Mesodermal cell (in vitro differentiated cells): ENCODE measurements around the gene OAS1.
"Not testable (repeated sequence)": the region's sequence is repeated elsewhere in the genome, so short reads cannot be mapped to it uniquely, and the experiment has no call there.

Experiments
- H3K27ac ChIP-seq: 2 replicates; pipeline ENCODE4 v1.7.0; 2013; ENCODE audit warnings: mild to moderate bottlenecking, low read depth, low read length, moderate library complexity; ENCODE audit not compliant: severe bottlenecking
- H3K36me3 ChIP-seq: 2 replicates; pipeline ENCODE4 v1.7.1; 2013; ENCODE audit warnings: mild to moderate bottlenecking, low read length, moderate library complexity; ENCODE audit not compliant: control insufficient read depth, insufficient read depth
- H3K4me1 ChIP-seq: one replicate; pipeline ENCODE4 v1.7.1; 2013; ENCODE audit warnings: mild to moderate bottlenecking, low read length; ENCODE audit not compliant: insufficient read depth, control insufficient read depth, poor library complexity, severe bottlenecking
- H3K4me3 ChIP-seq: 2 replicates; pipeline ENCODE4 v1.7.0; 2013; ENCODE audit warnings: low read length, control low read depth, mild to moderate bottlenecking; ENCODE audit not compliant: insufficient read depth, poor library complexity, severe bottlenecking; ENCODE audit errors: extremely low read depth
- H3K9me3 ChIP-seq: 2 replicates; pipeline ENCODE4 v1.7.1; 2013; ENCODE audit warnings: mild to moderate bottlenecking, low read length, moderate library complexity; ENCODE audit not compliant: control insufficient read depth
- WGBS, 2 experiments: methylation state at CpG; one replicate each; pipeline ENCODE4 v1.1.5; 2013; ENCODE audit warnings: missing lambda C conversion rate in 2 of 2; ENCODE audit not compliant: insufficient coverage in 2 of 2; 5-methylcytosine and 5-hydroxymethylcytosine counted together

The OAS1 gene

DNA sequence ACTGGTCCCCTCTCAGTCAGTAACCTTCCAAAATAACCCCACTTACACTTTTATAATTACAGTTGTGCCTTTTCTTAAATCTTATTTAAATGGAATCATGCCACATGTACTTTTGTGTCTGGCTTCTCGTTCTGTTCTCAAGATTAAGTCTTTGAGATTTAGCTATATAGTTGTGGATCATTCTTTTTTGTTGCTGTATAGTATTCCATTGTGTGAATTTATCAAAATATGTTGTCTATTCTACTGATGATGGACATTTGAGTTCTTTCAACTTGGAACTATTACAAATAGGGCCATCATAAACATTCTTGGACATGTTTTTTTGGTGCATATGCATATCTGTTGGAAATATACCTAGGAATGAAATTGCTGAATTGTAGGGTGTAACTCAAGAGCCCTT lies 40.6 kb downstream of the OAS1 start:
- H3K9me3 ChIP-seq: no peaks in the 10 kb centered on the region
- 0% methylated on average over 1 of the region's 1 CpG; no CpG with 5 or more reads in 1 of the 2 experiments for WGBS, 2 experiments
- no peak overlapping the region for H3K27ac ChIP-seq
- no peak overlapping the region for H3K4me3 ChIP-seq
- no peaks in the 10 kb centered on the region for H3K4me1 ChIP-seq
- H3K36me3 ChIP-seq: no peaks in the 10 kb centered on the region

DNA sequence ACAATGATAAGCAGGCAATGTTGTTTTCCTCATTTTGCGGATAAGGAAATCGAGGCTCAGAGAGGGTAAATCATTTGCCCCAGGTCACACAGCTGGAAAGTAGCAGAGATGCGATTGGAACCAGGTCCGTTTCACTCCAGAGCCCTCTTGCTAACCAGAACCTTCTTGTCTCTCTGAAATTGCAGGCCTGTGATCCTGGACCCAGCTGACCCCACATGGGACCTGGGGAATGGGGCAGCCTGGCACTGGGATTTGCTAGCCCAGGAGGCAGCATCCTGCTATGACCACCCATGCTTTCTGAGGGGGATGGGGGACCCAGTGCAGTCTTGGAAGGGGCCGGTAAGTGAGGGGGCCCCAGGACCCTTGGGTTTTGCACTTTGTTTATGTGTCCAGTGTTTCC lies 41.0 kb downstream of the OAS1 start:
- no peak overlapping the region for H3K27ac ChIP-seq
- 91 to 94% methylated on average over 5 of the region's 5 CpGs for WGBS, 2 experiments

DNA sequence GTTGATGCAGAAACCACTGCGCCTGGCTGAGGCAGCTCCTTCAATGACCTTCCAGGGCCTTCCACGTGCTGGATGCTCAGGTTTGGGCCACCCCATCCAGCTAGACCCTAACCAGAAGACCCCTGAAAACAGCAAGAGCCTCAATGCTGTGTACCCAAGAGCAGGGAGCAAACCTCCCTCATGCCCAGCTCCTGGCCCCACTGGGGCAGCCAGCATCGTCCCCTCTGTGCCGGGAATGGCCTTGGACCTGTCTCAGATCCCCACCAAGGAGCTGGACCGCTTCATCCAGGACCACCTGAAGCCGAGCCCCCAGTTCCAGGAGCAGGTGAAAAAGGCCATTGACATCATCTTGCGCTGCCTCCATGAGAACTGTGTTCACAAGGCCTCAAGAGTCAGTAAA lies 42.0 kb downstream of the OAS1 start:
- H3K4me1 ChIP-seq: no peaks in the 10 kb centered on the region
- 89 to 95% methylated on average over 7 of the region's 7 CpGs for WGBS, 2 experiments
- H3K4me3 ChIP-seq: no peak overlapping the region
- no peak overlapping the region for H3K27ac ChIP-seq
- no peaks in the 10 kb centered on the region for H3K36me3 ChIP-seq
- no peaks in the 10 kb centered on the region for H3K9me3 ChIP-seq

More for the DNA sequence above, 41.0 kb downstream of the OAS1 start:
- Histone ChIP-seq H3K9me3 (no peaks in the 10 kb centered on the region), H3K4me3 (no peak overlapping the region), H3K36me3 (no peaks in the 10 kb centered on the region), H3K4me1 (no peaks in the 10 kb centered on the region)

DNA sequence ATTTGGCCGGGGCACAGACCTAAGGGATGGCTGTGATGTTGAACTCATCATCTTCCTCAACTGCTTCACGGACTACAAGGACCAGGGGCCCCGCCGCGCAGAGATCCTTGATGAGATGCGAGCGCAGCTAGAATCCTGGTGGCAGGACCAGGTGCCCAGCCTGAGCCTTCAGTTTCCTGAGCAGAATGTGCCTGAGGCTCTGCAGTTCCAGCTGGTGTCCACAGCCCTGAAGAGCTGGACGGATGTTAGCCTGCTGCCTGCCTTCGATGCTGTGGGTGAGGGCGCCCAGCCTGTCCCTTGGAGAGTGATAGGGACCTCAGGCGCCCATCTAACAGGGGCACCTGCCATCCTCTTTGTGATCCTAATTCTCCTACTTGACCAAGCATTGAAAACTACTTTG lies 43.9 kb downstream of the OAS1 start:
- H3K4me3 ChIP-seq: no peak overlapping the region
- H3K9me3 ChIP-seq: no peaks in the 10 kb centered on the region
- no peaks in the 10 kb centered on the region for H3K4me1 ChIP-seq
- no peak overlapping the region for H3K27ac ChIP-seq
- WGBS, 2 experiments: 89 to 93% methylated on average over 9 to 11 of the region's 11 CpGs
- H3K36me3 ChIP-seq: no peaks in the 10 kb centered on the region

DNA sequence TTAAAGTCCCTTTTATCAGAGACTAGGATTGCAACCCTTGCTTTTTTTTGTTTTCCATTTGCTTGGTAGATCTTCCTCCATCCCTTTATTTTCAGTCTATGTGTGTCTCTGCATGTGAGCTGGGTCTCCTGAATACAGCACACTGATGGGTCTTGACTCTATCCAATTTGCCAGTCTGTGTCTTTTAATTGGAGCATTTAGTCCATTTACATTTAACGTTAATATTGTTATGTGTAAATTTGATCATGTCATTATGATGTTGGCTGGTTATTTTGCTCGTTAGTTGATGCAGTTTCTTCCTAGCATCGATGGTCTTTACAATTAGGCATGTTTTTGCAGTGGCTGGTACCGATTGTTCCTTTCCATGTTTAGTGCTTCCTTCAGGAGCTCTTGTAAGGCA lies 50.4 kb downstream of the OAS1 start:
- not testable (repeated sequence) for H3K36me3 ChIP-seq, H3K4me3 ChIP-seq, H3K27ac ChIP-seq, H3K9me3 ChIP-seq, H3K4me1 ChIP-seq
- 100% methylated on average over 3 of the region's 4 CpGs; no CpG with 5 or more reads in 1 of the 2 experiments for WGBS, 2 experiments

DNA sequence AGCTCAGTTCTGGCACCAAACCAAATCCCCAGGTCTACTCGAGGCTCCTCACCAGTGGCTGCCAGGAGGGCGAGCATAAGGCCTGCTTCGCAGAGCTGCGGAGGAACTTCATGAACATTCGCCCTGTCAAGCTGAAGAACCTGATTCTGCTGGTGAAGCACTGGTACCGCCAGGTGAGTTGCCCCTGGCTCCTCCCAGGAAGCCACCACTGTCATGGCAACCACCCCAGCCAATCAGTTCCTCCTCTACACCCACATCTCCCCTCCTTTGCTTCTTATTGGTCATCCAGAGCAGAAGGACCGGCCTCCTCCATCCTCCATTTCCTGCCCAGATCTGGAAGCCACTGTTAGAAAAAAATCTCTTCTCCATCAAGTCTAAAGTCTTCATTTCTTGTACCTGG lies 54.3 kb downstream of the OAS1 start:
- WGBS, 2 experiments: 78 to 79% methylated on average over 7 of the region's 7 CpGs
- H3K36me3 ChIP-seq: no peaks in the 10 kb centered on the region

DNA sequence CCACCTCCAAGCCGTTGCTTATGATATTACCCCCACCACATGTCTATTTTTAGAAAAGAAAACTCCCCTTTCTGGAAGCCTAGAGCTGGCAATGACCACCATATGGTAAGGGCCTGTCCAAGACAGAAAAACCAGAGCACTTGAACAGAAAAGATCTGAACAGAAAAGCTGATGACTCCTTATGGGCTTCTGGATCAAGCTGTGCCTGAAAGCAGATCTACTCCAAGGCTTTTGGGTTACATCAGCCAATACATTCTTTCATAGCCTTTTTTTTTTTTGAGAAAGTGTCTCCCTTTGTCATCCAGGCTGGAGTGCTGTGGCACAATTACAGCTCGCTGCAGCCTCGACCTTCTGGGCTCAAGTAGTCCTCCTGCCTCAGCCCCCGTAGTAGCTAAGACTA lies 54.8 kb downstream of the OAS1 start:
- Histone ChIP-seq H3K9me3 (peaks cover 3% of the 10 kb centered on the region), H3K36me3 (no peaks in the 10 kb centered on the region), H3K4me1 (no peaks in the 10 kb centered on the region), H3K4me3 (no peak overlapping the region), H3K27ac (no peak overlapping the region)
- 75 to 85% methylated on average over 1 to 2 of the region's 4 CpGs for WGBS, 2 experiments

More for the DNA sequence above, 54.3 kb downstream of the OAS1 start:
- Histone ChIP-seq H3K9me3 (peaks cover 3% of the 10 kb centered on the region), H3K4me1 (no peaks in the 10 kb centered on the region), H3K4me3 (no peak overlapping the region), H3K27ac (no peak overlapping the region)

DNA sequence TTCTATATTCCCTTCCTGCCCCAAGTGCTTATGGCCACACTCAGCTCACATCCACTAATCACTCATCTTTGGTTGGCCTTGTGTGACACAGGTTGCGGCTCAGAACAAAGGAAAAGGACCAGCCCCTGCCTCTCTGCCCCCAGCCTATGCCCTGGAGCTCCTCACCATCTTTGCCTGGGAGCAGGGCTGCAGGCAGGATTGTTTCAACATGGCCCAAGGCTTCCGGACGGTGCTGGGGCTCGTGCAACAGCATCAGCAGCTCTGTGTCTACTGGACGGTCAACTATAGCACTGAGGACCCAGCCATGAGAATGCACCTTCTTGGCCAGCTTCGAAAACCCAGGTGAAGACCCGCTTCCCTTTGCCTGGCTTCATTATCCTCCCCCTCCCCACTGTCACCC lies 55.8 kb downstream of the OAS1 start:
- Histone ChIP-seq H3K4me1 (no peaks in the 10 kb centered on the region), H3K36me3 (no peaks in the 10 kb centered on the region), H3K27ac (no peak overlapping the region), H3K9me3 (peaks cover 3% of the 10 kb centered on the region), H3K4me3 (no peak overlapping the region)
- 86 to 91% methylated on average over 5 of the region's 7 CpGs for WGBS, 2 experiments

DNA sequence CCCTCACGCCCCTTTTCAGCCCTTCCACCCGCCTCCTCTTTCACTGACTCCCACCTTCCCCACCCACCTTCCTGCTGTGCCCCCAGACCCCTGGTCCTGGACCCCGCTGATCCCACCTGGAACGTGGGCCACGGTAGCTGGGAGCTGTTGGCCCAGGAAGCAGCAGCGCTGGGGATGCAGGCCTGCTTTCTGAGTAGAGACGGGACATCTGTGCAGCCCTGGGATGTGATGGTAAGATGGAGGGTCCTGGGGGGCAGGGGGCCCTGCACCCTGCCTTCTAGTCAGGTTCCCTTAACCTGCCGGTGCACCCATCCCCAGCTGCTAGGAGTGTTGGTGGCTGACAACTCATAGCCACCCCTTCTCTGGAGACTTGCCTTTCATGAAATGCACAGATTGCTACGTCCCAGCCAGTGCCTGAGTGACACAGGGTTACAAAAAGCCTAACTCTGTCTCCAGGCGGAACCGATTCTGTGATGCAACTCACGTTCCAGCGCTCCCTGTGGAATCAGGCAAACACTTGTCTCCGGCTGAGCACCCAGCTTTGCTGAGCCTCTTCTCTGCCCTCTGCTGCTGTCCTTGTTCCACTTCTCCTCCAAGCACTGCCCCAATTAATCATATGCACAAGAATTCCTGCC lies 56.6 kb downstream of the OAS1 start:
- no peak overlapping the region for H3K4me3 ChIP-seq
- H3K27ac ChIP-seq: no peak overlapping the region
- no peaks in the 10 kb centered on the region for H3K4me1 ChIP-seq
- H3K36me3 ChIP-seq: no peaks in the 10 kb centered on the region
- peaks cover 3% of the 10 kb centered on the region for H3K9me3 ChIP-seq
- 89 to 91% methylated on average over 11 to 13 of the region's 14 CpGs for WGBS, 2 experiments

DNA sequence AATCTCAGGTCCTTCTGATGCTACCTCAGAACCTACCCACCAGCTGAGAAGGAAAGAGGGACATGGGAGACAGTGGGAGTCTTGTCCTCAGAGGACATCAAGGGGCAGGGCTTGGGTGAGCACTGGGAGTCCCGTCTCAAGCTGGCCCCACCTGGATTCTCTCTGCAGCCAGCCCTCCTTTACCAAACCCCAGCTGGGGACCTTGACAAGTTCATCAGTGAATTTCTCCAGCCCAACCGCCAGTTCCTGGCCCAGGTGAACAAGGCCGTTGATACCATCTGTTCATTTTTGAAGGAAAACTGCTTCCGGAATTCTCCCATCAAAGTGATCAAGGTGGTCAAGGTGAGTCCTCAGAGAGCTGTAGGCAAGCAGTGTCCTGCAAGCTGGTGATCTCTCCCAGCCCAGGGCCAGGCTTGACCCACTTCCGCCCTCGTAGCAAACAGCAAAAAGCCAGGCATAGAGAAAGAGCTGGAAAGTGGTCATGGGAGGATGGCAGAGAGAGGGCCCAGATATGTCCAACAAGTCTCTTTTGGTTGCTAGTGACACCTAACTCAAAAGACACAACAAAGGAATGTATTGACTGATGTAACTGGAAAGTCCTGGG lies 57.4 kb downstream of the OAS1 start:
- Histone ChIP-seq H3K27ac (no peak overlapping the region), H3K4me3 (no peak overlapping the region), H3K9me3 (peaks cover 3% of the 10 kb centered on the region), H3K36me3 (no peaks in the 10 kb centered on the region), H3K4me1 (no peaks in the 10 kb centered on the region)
- WGBS, 2 experiments: 86 to 96% methylated on average over 5 of the region's 6 CpGs

DNA sequence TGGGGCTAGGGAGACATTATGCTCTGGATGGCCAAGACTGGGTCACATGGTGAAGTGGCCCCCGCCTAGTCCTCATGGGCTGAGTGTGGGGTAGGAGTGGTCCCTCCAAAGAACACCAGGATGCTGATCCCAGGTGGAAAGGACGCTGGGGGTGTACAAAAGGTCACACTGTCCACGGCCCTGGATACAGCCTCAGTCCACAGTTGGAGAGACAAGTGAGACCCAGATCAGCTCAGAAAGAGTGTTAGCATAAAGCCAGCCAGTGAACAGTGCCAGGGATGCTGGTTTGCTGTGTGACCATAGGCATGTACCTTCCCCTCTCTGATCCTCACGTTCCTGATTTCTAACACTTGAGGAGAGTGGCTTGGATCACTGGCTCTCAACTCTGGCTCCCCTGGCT lies 58.2 kb downstream of the OAS1 start:
- no peaks in the 10 kb centered on the region for H3K4me1 ChIP-seq
- H3K36me3 ChIP-seq: no peaks in the 10 kb centered on the region
- no peak overlapping the region for H3K4me3 ChIP-seq
- no peak overlapping the region for H3K27ac ChIP-seq
- no peaks in the 10 kb centered on the region for H3K9me3 ChIP-seq
- 87 to 92% methylated on average over 4 of the region's 4 CpGs for WGBS, 2 experiments
